Measurements from ENCODE around the gene OPCML.

OPCML gene

DNA sequence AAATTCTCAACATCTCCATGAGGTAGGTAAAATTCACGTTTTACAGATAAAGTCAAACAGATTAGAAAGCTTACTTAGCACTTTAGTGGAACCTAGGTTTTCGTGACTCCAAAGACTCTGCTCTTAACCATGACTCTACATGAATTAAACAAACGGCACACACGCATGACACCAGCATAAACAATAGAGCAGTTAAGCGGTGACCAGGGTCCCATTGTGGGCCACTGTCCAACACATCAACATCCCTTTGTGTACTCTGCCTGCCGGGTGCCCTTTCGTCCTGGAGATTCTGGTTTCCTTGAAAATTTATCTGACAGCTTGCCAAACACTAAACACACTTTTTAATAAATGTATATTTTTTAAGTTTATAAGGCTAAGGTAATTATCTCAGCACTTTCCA, 941.7 kb downstream of the OPCML start:
- no peak overlapping the region for H3K27ac ChIP-seq
- TF ChIP-seq ZFX (IDR thresholded peaks at IDR 0.05; ENCODE audit: borderline replicate concordance): no peak
- TF ChIP-seq, protein P1, sequence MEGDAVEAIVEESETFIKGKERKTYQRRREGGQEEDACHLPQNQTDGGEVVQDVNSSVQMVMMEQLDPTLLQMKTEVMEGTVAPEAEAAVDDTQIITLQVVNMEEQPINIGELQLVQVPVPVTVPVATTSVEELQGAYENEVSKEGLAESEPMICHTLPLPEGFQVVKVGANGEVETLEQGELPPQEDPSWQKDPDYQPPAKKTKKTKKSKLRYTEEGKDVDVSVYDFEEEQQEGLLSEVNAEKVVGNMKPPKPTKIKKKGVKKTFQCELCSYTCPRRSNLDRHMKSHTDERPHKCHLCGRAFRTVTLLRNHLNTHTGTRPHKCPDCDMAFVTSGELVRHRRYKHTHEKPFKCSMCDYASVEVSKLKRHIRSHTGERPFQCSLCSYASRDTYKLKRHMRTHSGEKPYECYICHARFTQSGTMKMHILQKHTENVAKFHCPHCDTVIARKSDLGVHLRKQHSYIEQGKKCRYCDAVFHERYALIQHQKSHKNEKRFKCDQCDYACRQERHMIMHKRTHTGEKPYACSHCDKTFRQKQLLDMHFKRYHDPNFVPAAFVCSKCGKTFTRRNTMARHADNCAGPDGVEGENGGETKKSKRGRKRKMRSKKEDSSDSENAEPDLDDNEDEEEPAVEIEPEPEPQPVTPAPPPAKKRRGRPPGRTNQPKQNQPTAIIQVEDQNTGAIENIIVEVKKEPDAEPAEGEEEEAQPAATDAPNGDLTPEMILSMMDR (IDR thresholded peaks at IDR 0.05): no peak

DNA sequence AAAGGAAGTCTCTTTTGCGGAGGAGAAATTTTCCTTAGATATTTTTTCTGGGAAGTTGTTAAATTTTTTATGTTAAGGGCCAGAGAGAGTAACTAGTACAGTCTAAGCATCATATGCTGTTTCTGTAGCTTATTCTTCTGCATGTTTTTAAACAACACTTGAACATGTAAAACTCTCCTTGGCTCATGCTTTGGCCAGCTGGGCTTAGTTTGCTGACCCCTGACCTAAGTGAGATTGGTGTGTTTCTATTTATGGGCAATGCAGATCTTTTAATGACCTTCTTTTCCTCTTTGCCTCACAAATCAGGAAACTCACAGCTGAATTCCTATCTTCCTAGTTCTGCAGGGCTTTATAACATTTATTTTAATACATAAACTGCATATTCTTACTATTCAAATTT, 942.5 kb downstream of the OPCML start:
- no peak overlapping the region for H3K27ac ChIP-seq
- TF ChIP-seq, protein P1 (IDR thresholded peaks at IDR 0.05): no peak
- TF ChIP-seq ZFX (IDR thresholded peaks at IDR 0.05; ENCODE audit: borderline replicate concordance): no peak

DNA sequence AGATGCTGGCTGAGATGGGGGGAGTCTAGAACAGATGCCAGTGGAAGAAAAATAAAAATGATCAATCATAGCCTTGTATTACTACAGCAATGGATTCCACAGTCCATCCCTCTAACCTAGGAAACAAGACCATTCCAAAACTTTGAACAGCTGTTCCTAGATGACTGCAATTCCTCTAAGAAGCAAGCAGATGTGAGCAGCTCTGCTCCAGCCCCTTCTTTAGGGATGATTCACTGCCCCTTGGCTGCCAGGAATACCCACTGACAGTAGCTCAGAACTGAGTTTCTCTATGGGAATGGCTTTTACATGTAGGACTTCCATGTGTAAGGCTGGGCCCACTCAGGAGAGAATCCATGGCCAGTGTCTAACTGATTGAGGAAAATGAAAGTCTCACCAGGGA, 943.9 kb downstream of the OPCML start:
- H3K27ac ChIP-seq: no peak overlapping the region
- no peak for TF ChIP-seq ZFX (IDR thresholded peaks at IDR 0.05; ENCODE audit: borderline replicate concordance)
- TF ChIP-seq, protein P1 (IDR thresholded peaks at IDR 0.05): no peak

DNA sequence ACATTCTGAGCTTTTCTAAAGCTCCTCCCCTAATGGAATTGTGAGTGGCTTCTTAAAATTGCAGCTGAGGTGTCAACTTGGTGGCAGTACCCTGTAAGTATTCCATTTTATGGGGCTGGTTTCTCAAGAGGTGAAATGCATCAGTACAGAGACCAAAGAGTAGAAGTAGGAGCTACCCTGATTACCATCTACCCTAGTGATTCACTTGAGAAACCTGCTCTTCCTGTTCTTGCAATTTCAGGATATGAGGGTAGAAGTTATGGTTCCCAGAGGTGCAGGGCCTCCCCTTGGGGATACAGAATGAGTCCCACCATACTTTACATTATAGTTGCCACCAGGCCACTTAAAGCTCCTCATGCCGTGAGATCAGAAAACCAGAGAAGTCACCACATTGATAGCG, 944.6 kb downstream of the OPCML start:
- no peak overlapping the region for H3K27ac ChIP-seq
- no peak for TF ChIP-seq ZFX (IDR thresholded peaks at IDR 0.05; ENCODE audit: borderline replicate concordance)
- TF ChIP-seq, protein P1 (IDR thresholded peaks at IDR 0.05): no peak

DNA sequence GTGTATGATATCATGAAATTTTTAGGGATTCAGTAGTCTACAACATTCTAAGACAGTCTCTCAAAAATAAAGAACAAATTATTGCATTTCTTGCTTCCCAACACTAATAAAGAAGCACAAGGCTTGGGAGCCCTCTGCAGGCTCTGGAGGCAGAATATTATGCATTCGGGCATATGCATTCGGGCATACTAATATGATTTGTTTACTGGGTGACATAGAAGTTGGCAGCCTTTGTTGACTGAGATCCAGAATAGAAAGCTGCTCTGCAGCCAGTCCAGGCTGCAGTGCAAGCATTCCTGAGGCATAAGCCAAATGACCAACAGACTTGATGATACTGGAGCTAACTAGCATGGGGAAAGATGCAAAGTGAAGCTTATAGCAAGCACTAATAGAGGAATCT, 945.5 kb downstream of the OPCML start:
- TF ChIP-seq ZFX (IDR thresholded peaks at IDR 0.05; ENCODE audit: borderline replicate concordance): no peak
- TF ChIP-seq, protein P1 (IDR thresholded peaks at IDR 0.05): peak; percentile 23
- H3K27ac ChIP-seq: no peak overlapping the region

DNA sequence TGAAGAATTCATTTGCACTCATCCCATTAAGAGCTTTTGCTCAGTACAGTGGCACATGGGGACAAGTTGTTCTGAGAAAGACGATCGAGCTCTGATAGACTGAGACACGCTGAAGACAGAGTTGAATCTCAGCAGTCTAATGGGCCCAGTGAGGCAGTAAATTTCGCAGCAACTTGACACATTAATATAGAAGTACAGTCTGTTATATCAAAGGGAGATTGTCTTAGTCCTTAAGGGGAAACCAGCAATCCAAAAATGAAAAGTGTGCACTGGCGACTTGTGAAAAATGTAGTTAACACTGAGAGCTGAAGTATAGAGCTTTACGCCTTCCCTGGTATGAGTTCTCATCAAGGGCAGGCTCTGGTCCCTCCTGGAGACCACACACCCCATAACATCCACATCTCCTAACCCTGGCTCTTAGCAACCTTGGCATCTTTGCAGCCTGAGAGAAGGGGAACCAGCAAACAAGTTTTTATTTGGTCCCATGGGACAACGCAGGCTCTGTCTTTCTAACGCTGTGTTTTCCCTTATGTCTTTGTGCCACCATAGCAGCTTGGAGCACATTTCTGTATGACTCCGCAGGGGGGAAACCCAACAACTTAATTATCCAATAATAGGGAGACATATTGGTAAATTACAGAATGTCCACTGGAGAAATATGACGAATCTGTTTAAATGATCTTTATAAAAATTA, 952.5 kb downstream of the OPCML start:
- TF ChIP-seq ZFX (IDR thresholded peaks at IDR 0.05; ENCODE audit: borderline replicate concordance): no peak
- TF ChIP-seq, protein P1 (IDR thresholded peaks at IDR 0.05): no peak
- H3K27ac ChIP-seq: no peak overlapping the region

DNA sequence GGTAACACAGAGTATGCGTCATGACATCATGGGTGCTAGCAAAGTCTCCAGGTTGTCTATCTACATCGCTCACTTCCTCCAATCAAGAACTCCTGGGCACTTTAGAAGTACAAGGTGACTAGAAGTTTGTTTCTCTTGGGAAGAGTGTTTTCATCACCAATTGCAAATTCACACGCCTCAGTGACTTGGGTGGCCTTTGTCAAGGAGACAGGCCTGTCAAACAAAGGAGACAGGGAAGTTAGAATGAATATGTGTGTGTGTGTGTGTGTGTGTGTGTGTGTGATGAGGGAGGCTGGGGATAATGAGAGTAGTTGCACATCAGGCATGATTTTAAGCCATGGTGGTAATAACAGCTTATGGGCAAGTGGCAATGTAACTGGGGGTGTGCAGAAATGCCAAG, 953.2 kb downstream of the OPCML start:
- no peak overlapping the region for H3K27ac ChIP-seq
- TF ChIP-seq ZFX (IDR thresholded peaks at IDR 0.05; ENCODE audit: borderline replicate concordance): no peak
- TF ChIP-seq, protein P1 (IDR thresholded peaks at IDR 0.05): no peak
